Metanephros (tissue), 1 donor: Measurements from ENCODE around the gene UPP2. TPM values are rescaled to one million over a fixed set of nuclear protein-coding genes. Genes with fewer than 3 reads are reported as not detected.

Source experiments
- total RNA-seq: library from RNA; depleted of rRNA; stranded (reverse); fragments of >200 nt; gene quantifications from one replicate; pipeline ENCODE4 v1.2.3, GENCODE V29; 2014

Gene UPP2
- 2.4 TPM for total RNA-seq

GRCh38 chr2:158101384-158101926 is at the start of gene UPP2:
Gene UPP2 (plus strand): TSS chr2:158101876. CDS start chr2:158102064, 188 bp downstream.

Other genes with a start within 250 kb of the UPP2 start
- gene ACVR1, start 225.5 kb upstream of the UPP2 start, total RNA-seq, result 19.9 TPM